Heart left ventricle (tissue), 13 donors: ENCODE data around the gene NBAS.
"Not testable (repeated sequence)": the region's sequence is repeated elsewhere in the genome, so short reads cannot be mapped to it uniquely, and the experiment has no call there.

Source experiments
- POLR2A ChIP-seq, 2 donors: fragments of 450-650 bp; IDR thresholded peaks; one replicate each; pipeline ENCODE4 v1.6.1; 2017; ENCODE audit warnings: antibody characterized with exemption in 2 of 2, mild to moderate bottlenecking in 2 of 2, moderate library complexity in 2 of 2
- TF ChIP-seq, protein P1 (sequence below), 12 donors: fragments of 200-600 bp; sonication (generic) in 4 of 12; IDR thresholded peaks; one replicate each; pipeline versions ENCODE4 v1.5.0 to v1.8.0; 2018 to 2022; ENCODE audit warnings: antibody characterized with exemption in 12 of 12, mild to moderate bottlenecking in 5 of 12
- donor health status: ischemic (EF 13 %, LVEDD 7.1; RV severe dilation, severe dysfunction).
- donor health status: DM: no; HTN: yes; CAD: no.
- donor health status: DM: no; HTN: no; CAD: no.
- donor health status: ischemic (EF 25% LVEDD 6.9; RV normal size, moderate dysfunction).
- donor health status: ischemic (EF 25% LVEDD 5.7; RV mildly dilated, moderate dysfunction).
- donor health status: ischemic (EF 35%, LVEDD 5.7; RV mildly dilated, moderate dysfunction).
- donor health status: nonischemic (EF 11% LVEDD 7.7; RV severe dilation, severe dysfunction).
- donor health status: DM: yes; HTN: yes; CAD: no.
- donor health status: PGD.
- donor health status: ischemic (EF 29% LVEDD 5.4; RV normal size, mild dysfunction).
- donor health status: nonischemic (EF 23%, LVEDD 6.1; RV moderate dilation, normal function).

- TF ChIP-seq POLR2A (IDR thresholded peaks at IDR 0.05), result not testable (repeated sequence)
- TF ChIP-seq, protein P1, sequence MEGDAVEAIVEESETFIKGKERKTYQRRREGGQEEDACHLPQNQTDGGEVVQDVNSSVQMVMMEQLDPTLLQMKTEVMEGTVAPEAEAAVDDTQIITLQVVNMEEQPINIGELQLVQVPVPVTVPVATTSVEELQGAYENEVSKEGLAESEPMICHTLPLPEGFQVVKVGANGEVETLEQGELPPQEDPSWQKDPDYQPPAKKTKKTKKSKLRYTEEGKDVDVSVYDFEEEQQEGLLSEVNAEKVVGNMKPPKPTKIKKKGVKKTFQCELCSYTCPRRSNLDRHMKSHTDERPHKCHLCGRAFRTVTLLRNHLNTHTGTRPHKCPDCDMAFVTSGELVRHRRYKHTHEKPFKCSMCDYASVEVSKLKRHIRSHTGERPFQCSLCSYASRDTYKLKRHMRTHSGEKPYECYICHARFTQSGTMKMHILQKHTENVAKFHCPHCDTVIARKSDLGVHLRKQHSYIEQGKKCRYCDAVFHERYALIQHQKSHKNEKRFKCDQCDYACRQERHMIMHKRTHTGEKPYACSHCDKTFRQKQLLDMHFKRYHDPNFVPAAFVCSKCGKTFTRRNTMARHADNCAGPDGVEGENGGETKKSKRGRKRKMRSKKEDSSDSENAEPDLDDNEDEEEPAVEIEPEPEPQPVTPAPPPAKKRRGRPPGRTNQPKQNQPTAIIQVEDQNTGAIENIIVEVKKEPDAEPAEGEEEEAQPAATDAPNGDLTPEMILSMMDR (IDR thresholded peaks at IDR 0.05), result not testable (repeated sequence)
Observed at GRCh38 chr2:15499251-15499650, 61.9 kb downstream of the NBAS start.
